HepG2 (cell line): ENCODE results near the gene WSCD1. TPM values are rescaled to one million over a fixed set of nuclear protein-coding genes. Genes with fewer than 3 reads are reported as not detected.

Experiments
- ATAC-seq: fragments of 200-7000 bp; cut with Tn5 transposase; 3 replicates; pipeline ENCODE4 v1.9.1; 2020; ENCODE audit warnings: mild to moderate bottlenecking, moderate library complexity
- BruUV-seq: library from RNA; stranded (reverse); fragments of 400-500 nt; replicated peaks from 2 replicates; lab custom pipeline; 2021; lab: Mats Ljungman, UMichigan
- CTCF ChIA-PET: fragments of 300-600 bp; formaldehyde crosslinking; extraction: SDS; loops from one replicate; lab custom pipeline; 2021; ENCODE audit warnings: low total read pairs, inconsistent platforms, low intra/inter-chr PET ratio; lab: Yijun Ruan, JAX
- POLR2A ChIA-PET: fragments of 350-600 bp; sonication (Branson Sonifier 250); formaldehyde crosslinking; loops from one replicate; lab custom pipeline; 2020; ENCODE audit warnings: antibody characterized with exemption, inconsistent platforms; lab: Yijun Ruan, JAX
- DNase-seq: peaks from one replicate; pipeline ENCODE4 v3.0.0-alpha.2; 2015; ENCODE audit warnings: low spot score
- FAIRE-seq: peaks from 3 replicates; lab custom pipeline; 2011; peaks lifted over from hg19 to GRCh38; lab: Jason Lieb, UNC
- H2AFZ ChIP-seq: one replicate; pipeline ENCODE4 v1.6.1; 2011; ENCODE audit warnings: low read length, inconsistent platforms
- H3K27ac ChIP-seq: fragments of 300-600 bp; 3 replicates; pipeline ENCODE4 v1.8.0; 2011; ENCODE audit warnings: mixed run types, mild to moderate bottlenecking, mixed read lengths, low read length, inconsistent platforms; ENCODE audit not compliant: insufficient read depth; ENCODE audit errors: extremely low read length
- H3K27me3 ChIP-seq, 2 experiments: fragments of 200-600 bp in 1 of 2; 2 replicates in 1 of 2; 3 replicates in 1 of 2; pipeline versions ENCODE4 v1.6.0 to v1.8.0; 2011; ENCODE audit warnings: low read length in 2 of 2, mild to moderate bottlenecking in 2 of 2, moderate library complexity in 2 of 2, inconsistent platforms in 1 of 2; ENCODE audit not compliant: insufficient read depth in 2 of 2, control insufficient read depth in 1 of 2
- H3K36me3 ChIP-seq, 2 experiments: fragments of 200-600 bp in 1 of 2; replicated peaks in 1 of 2; 2 replicates in 1 of 2; 3 replicates in 1 of 2; pipeline versions ENCODE4 v1.5.1 to v1.8.0; 2011; ENCODE audit warnings: low read length in 2 of 2, inconsistent platforms in 1 of 2; ENCODE audit not compliant: insufficient read depth in 2 of 2, control insufficient read depth in 1 of 2
- H3K4me1 ChIP-seq: 2 replicates; pipeline ENCODE4 v1.5.1; 2012; ENCODE audit warnings: low read length, inconsistent platforms; ENCODE audit not compliant: insufficient read depth
- H3K4me2 ChIP-seq: 2 replicates; pipeline ENCODE4 v1.6.0; 2011; ENCODE audit warnings: low read depth, low read length, inconsistent platforms
- H3K4me3 ChIP-seq, 3 experiments: fragments of 200-600 bp in 1 of 3; sonication (generic), shearing (Covaris generic) in 1 of 3; replicated peaks in 1 of 3; 2 replicates each; pipeline ENCODE4 v1.5.1; 2011 to 2016; ENCODE audit warnings: low read length in 3 of 3, inconsistent platforms in 2 of 3, low read depth in 2 of 3, mild to moderate bottlenecking in 2 of 3, control low read depth in 1 of 3, mixed read lengths in 1 of 3; ENCODE audit not compliant: insufficient read depth in 1 of 3
- H3K79me2 ChIP-seq: one replicate; pipeline ENCODE4 v1.6.1; 2011; ENCODE audit warnings: low read length, inconsistent platforms; ENCODE audit not compliant: insufficient read depth
- H3K9ac ChIP-seq: 2 replicates; pipeline ENCODE4 v1.6.0; 2011; ENCODE audit warnings: mild to moderate bottlenecking, low read depth, low read length, inconsistent platforms; ENCODE audit not compliant: insufficient read depth
- H3K9me3 ChIP-seq: 2 replicates; pipeline ENCODE4 v1.5.1; 2012; ENCODE audit warnings: mild to moderate bottlenecking, low read length
- H4K20me1 ChIP-seq: 2 replicates; pipeline ENCODE4 v1.6.0; 2011; ENCODE audit warnings: inconsistent platforms, mild to moderate bottlenecking, low read length, moderate library complexity; ENCODE audit not compliant: insufficient read depth
- ARNT2 ChIP-seq: sonication (generic); formaldehyde crosslinking; IDR thresholded peaks from 2 replicates; pipeline ENCODE4 v1.8.0; 2022; ENCODE audit warnings: mild to moderate bottlenecking, low read depth, missing genetic modification reagents, moderate library complexity
- ATF7 ChIP-seq, 2 experiments: fragments of 450-650 bp in 1 of 2; sonication (generic) in 1 of 2; formaldehyde crosslinking in 1 of 2; IDR thresholded peaks; 2 replicates each; pipeline versions ENCODE4 v1.4.0 to v1.6.1; 2016 to 2020; ENCODE audit warnings: antibody characterized with exemption in 1 of 2, mild to moderate bottlenecking in 1 of 2, missing genetic modification reagents in 1 of 2
- EED ChIP-seq: sonication (generic); formaldehyde crosslinking; IDR thresholded peaks from 2 replicates; pipeline ENCODE4 v1.5.0; 2020; ENCODE audit warnings: mild to moderate bottlenecking, missing genetic modification reagents
- HIVEP1 ChIP-seq: sonication (generic); formaldehyde crosslinking; IDR thresholded peaks from 2 replicates; pipeline ENCODE4 v1.4.0; 2020; ENCODE audit warnings: mild to moderate bottlenecking, missing genetic modification reagents
- IKZF1 ChIP-seq: fragments of 450-650 bp; IDR thresholded peaks from 2 replicates; pipeline ENCODE4 v1.7.1; 2016
- KLF6 ChIP-seq: IDR thresholded peaks from 2 replicates; pipeline ENCODE4 v1.8.0; 2016; ENCODE audit warnings: missing biosample characterization, missing genetic modification reagents
- MTF2 ChIP-seq: sonication (generic); formaldehyde crosslinking; IDR thresholded peaks from 2 replicates; pipeline ENCODE4 v1.5.0; 2020; ENCODE audit warnings: missing genetic modification reagents, borderline replicate concordance
- NFRKB ChIP-seq: fragments of 450-650 bp; IDR thresholded peaks from 2 replicates; pipeline ENCODE4 v1.6.1; 2017
- NR1H2 ChIP-seq: sonication (generic); formaldehyde crosslinking; IDR thresholded peaks from 2 replicates; pipeline ENCODE4 v1.8.1; 2022; ENCODE audit warnings: low read depth, missing genetic modification reagents, borderline replicate concordance
- TARDBP ChIP-seq: sonication (generic); formaldehyde crosslinking; IDR thresholded peaks from 2 replicates; pipeline ENCODE4 v1.8.0; 2022; ENCODE audit warnings: mild to moderate bottlenecking, missing genetic modification reagents
- ZFP62 ChIP-seq: sonication (generic); formaldehyde crosslinking; IDR thresholded peaks from 2 replicates; pipeline ENCODE4 v1.4.0; 2020; ENCODE audit warnings: missing genetic modification reagents
- ZNF17 ChIP-seq: sonication (generic); formaldehyde crosslinking; IDR thresholded peaks from 2 replicates; pipeline ENCODE4 v1.5.0; 2020; ENCODE audit warnings: mild to moderate bottlenecking, missing genetic modification reagents
- ZNF20 ChIP-seq: sonication (generic); formaldehyde crosslinking; IDR thresholded peaks from 2 replicates; pipeline ENCODE4 v1.4.0; 2020; ENCODE audit warnings: mild to moderate bottlenecking, moderate library complexity, missing genetic modification reagents
- ZNF431 ChIP-seq: sonication (generic); formaldehyde crosslinking; IDR thresholded peaks from 2 replicates; pipeline ENCODE4 v1.9.0; 2022; ENCODE audit warnings: missing genetic modification reagents, low read depth, mild to moderate bottlenecking, borderline replicate concordance
- ZNF530 ChIP-seq: sonication (generic); formaldehyde crosslinking; IDR thresholded peaks from 2 replicates; pipeline ENCODE4 v1.5.0; 2020; ENCODE audit warnings: low read depth, mild to moderate bottlenecking, missing genetic modification reagents
- ZNF652 ChIP-seq: IDR thresholded peaks from 2 replicates; pipeline ENCODE4 v1.6.1; 2016; ENCODE audit warnings: low read depth, borderline replicate concordance
- ZNF674 ChIP-seq: sonication (generic); formaldehyde crosslinking; IDR thresholded peaks from 2 replicates; pipeline ENCODE4 v1.5.0; 2020; ENCODE audit warnings: low read depth, mild to moderate bottlenecking, missing genetic modification reagents
- ZNF790 ChIP-seq: sonication (generic); formaldehyde crosslinking; IDR thresholded peaks from 2 replicates; pipeline ENCODE4 v1.8.0; 2022; ENCODE audit warnings: missing genetic modification reagents, mild to moderate bottlenecking, borderline replicate concordance
- ZNF841 ChIP-seq: sonication (generic); formaldehyde crosslinking; IDR thresholded peaks from 2 replicates; pipeline ENCODE4 v1.8.1; 2023; ENCODE audit warnings: missing genetic modification reagents, borderline replicate concordance
- WGBS: methylation state at CpG from one replicate; pipeline ENCODE4 v1.1.6; 2017; ENCODE audit warnings: low lambda C conversion rate; 5-methylcytosine and 5-hydroxymethylcytosine counted together
- in situ Hi-C: cut with HindIII; loops from 2 replicates; pipeline ENCODE4 v1.10.0; 2017; ENCODE audit warnings: low pct_unique_long_range_greater_than_20kb; ENCODE audit not compliant: extremely low pct_ligation_motif_present
- intact Hi-C: fragments of 100-400 bp; cut with micrococcal nuclease; formaldehyde crosslinking; loops from one replicate; pipeline ENCODE4 v1.10.0; 2022; ENCODE audit not compliant: unreplicated experiment
- polyA plus RNA-seq, 8 experiments: library from polyadenylated mRNA; depleted of rRNA in 3 of 8; stranded (reverse) in 7 of 8; unstranded in 1 of 8; fragments of >200 nt; fragmentation: Illumina TruSeq in 4 of 8; extraction: Trizol in 4 of 8; gene quantifications; 2 replicates each; pipeline versions ENCODE4 v1.2.1 to v1.2.3, GENCODE V29; 2011 to 2016; ENCODE audit warnings: low read depth in 4 of 8, missing spikeins in 1 of 8, mixed read lengths in 1 of 8; ENCODE audit not compliant: insufficient read depth in 1 of 8
- total RNA-seq, 5 experiments: library from RNA; depleted of rRNA; stranded (reverse); fragments of >200 nt; fragmentation: Illumina TruSeq; extraction: Trizol; gene quantifications; 2 replicates each; pipeline ENCODE4 v1.2.3, GENCODE V29; 2016; ENCODE audit warnings: low read depth in 1 of 5
- TF ChIP-seq, protein P1 (sequence below): IDR thresholded peaks from 2 replicates; pipeline ENCODE4 v1.6.1; 2012; ENCODE audit warnings: low read depth, low read length, improper control_type of control experiment
- TF ChIP-seq, protein P2 (sequence below): sonication (generic); formaldehyde crosslinking; IDR thresholded peaks from 2 replicates; pipeline ENCODE4 v1.5.1; 2020; ENCODE audit warnings: missing genetic modification reagents, mild to moderate bottlenecking, borderline replicate concordance
- TF ChIP-seq, protein P3 (sequence below): sonication (generic); formaldehyde crosslinking; conservative IDR thresholded peaks from 2 replicates; pipeline ENCODE4 v1.4.0; 2020; ENCODE audit warnings: missing genetic modification reagents

WSCD1 gene
- total and polyA plus RNA-seq, 2 of the 13 experiments (the other 11 are each of a cell fraction or from before 2014, with no cell fraction given) = 0.24 to 2.7 TPM

DNA sequence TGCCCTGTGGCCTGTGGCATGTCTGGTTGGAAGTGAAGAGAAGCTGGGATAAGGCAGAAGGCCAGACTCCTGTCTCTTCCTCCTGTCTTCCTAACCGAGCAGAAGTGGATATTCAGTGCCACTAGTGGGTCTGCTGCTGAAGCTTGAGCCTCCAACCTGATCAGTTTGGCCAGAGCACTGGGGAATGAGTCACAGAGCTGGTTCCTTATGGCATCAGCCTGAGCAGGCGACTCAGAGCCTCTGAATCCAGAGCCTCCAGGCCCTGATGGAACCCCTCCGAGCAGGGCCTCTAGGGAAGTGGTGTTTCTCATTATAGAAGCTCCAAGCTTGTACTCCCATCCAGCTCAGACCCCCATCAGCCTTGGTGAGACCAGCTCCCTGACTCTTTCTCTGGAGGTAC, 2.0 kb downstream of the WSCD1 start (continued):
- TF ChIP-seq ZNF652 (no peak), ZNF431 (no peak), ZNF17 (CRISPR knock-in tag) (no peak)

DNA sequence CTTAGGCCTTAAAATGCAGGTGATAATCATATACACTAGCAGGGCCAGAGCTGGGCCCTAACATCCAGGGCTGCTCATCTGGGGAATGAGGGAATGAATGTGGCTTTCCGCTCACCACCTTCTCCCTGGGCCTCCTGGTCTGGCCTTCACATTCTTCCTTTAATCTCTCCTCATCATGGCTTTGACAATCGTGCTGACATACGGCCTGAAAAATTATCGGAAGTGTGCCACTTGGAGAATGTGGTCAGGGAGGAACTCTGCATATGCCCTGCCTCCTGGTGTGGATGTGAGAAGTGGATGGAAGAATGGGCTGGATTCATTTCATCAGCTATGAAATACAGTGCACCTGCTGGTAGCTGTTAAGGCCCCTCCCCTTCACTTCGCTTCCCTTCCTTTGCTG, 2.4 kb downstream of the WSCD1 start:
- H3K4me3 ChIP-seq = no peak overlapping the region
- H3K9ac ChIP-seq = no peak overlapping the region
- ChIA-PET POLR2A (no interaction called here), CTCF (no interaction called here)
- H3K9me3 ChIP-seq = no peaks in the 10 kb centered on the region
- no peak overlapping the region for H2AFZ ChIP-seq
- H3K27ac ChIP-seq = no peak overlapping the region
- no peak overlapping the region for H3K4me2 ChIP-seq
- no peaks in the 10 kb centered on the region for H3K36me3 ChIP-seq
- FAIRE-seq (no peak), DNase-seq (no peak), ATAC-seq (no peak)
- H4K20me1 ChIP-seq = no peaks in the 10 kb centered on the region
- BruUV-seq = no TSS peak
- H3K27me3 ChIP-seq = peaks cover 10 to 51% of the 10 kb centered on the region in 2 experiments
- TF ChIP-seq, protein P1, sequence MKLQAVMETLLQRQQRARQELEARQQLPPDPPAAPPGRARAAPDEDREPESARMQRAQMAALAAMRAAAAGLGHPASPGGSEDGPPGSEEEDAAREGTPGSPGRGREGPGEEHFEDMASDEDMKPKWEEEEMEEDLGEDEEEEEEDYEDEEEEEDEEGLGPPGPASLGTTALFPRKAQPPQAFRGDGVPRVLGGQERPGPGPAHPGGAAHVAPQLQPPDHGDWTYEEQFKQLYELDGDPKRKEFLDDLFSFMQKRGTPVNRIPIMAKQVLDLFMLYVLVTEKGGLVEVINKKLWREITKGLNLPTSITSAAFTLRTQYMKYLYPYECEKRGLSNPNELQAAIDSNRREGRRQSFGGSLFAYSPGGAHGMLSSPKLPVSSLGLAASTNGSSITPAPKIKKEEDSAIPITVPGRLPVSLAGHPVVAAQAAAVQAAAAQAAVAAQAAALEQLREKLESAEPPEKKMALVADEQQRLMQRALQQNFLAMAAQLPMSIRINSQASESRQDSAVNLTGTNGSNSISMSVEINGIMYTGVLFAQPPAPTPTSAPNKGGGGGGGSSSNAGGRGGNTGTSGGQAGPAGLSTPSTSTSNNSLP = no peak
- no peak for TF ChIP-seq ZNF841
- no peak for TF ChIP-seq KLF6 (CRISPR knock-in tag)
- TF ChIP-seq ZNF20 (CRISPR knock-in tag) = no peak
- TF ChIP-seq, protein P2, sequence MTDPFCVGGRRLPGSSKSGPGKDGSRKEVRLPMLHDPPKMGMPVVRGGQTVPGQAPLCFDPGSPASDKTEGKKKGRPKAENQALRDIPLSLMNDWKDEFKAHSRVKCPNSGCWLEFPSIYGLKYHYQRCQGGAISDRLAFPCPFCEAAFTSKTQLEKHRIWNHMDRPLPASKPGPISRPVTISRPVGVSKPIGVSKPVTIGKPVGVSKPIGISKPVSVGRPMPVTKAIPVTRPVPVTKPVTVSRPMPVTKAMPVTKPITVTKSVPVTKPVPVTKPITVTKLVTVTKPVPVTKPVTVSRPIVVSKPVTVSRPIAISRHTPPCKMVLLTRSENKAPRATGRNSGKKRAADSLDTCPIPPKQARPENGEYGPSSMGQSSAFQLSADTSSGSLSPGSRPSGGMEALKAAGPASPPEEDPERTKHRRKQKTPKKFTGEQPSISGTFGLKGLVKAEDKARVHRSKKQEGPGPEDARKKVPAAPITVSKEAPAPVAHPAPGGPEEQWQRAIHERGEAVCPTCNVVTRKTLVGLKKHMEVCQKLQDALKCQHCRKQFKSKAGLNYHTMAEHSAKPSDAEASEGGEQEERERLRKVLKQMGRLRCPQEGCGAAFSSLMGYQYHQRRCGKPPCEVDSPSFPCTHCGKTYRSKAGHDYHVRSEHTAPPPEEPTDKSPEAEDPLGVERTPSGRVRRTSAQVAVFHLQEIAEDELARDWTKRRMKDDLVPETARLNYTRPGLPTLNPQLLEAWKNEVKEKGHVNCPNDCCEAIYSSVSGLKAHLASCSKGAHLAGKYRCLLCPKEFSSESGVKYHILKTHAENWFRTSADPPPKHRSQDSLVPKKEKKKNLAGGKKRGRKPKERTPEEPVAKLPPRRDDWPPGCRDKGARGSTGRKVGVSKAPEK (CRISPR knock-in tag) = no peak
- TF ChIP-seq ZNF790 = no peak
- no peak for TF ChIP-seq TARDBP (CRISPR knock-in tag)
- TF ChIP-seq ZFP62 (CRISPR knock-in tag) = no peak
- no peak for TF ChIP-seq ATF7 (IDR thresholded peaks at IDR 0.05)
- TF ChIP-seq ATF7 (CRISPR knock-in tag; IDR thresholded peaks at IDR 0.05) = no peak
- no peak for TF ChIP-seq ZNF530 (CRISPR knock-in tag)
- no peak for TF ChIP-seq ZNF674 (CRISPR knock-in tag)
- no peak for TF ChIP-seq ARNT2 (CRISPR knock-in tag)
- no peak for TF ChIP-seq NFRKB
- no peak for TF ChIP-seq MTF2 (CRISPR knock-in tag)
- no peak for TF ChIP-seq HIVEP1
- TF ChIP-seq IKZF1 = no peak
- TF ChIP-seq NR1H2 (CRISPR knock-in tag) = no peak
- TF ChIP-seq, protein P3, sequence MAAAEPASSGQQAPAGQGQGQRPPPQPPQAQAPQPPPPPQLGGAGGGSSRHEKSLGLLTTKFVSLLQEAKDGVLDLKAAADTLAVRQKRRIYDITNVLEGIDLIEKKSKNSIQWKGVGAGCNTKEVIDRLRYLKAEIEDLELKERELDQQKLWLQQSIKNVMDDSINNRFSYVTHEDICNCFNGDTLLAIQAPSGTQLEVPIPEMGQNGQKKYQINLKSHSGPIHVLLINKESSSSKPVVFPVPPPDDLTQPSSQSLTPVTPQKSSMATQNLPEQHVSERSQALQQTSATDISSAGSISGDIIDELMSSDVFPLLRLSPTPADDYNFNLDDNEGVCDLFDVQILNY (CRISPR knock-in tag) = no peak
- no peak for TF ChIP-seq EED (CRISPR knock-in tag)
- WGBS = 55% methylated on average over 5 of the region's 5 CpGs
- intact Hi-C loops (no loop called here), in situ Hi-C loops (no loop called here)
- H3K4me1 ChIP-seq = peaks cover 15% of the 10 kb centered on the region
- H3K79me2 ChIP-seq = no peaks in the 10 kb centered on the region
